ENCODE measurements around the gene PDSS2. TPM values are rescaled to one million over a fixed set of nuclear protein-coding genes. Genes with fewer than 3 reads are reported as not detected.
"Not testable (repeated sequence)": the region's sequence is repeated elsewhere in the genome, so short reads cannot be mapped to it uniquely, and the experiment has no call there.

Gene PDSS2
- total RNA-seq, 1 donor from 2014 or later = 19.7 TPM

DNA sequence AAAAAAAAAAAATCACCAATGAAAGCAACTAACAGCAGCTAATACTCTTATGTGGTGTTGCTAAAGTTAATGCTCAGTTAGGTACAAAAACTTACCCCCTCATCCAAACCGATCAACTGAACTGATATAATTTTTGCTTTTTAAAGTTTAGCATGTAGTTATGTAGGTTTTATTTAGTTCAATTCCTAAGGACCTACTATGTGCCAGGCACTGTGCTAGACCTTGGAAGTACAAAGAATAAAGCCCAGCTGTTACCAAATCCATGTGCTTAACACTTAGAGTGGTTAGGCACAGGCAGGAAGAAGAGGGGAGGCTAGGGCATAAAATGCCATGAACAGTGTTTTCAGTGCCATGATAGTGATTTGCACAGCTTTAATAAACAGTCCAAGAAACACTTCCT, 85.1 kb downstream of the PDSS2 start:
- H3K9me3 ChIP-seq (replicated peaks) = no peaks in the 10 kb centered on the region
- intact Hi-C loops (cut with micrococcal nuclease) = no loop called here
- no peak overlapping the region for H3K27ac ChIP-seq (replicated peaks)
- no peaks in the 10 kb centered on the region for H3K4me1 ChIP-seq
- no peak for DNase-seq
- H3K36me3 ChIP-seq = no peaks in the 10 kb centered on the region
- TF ChIP-seq, protein P1, sequence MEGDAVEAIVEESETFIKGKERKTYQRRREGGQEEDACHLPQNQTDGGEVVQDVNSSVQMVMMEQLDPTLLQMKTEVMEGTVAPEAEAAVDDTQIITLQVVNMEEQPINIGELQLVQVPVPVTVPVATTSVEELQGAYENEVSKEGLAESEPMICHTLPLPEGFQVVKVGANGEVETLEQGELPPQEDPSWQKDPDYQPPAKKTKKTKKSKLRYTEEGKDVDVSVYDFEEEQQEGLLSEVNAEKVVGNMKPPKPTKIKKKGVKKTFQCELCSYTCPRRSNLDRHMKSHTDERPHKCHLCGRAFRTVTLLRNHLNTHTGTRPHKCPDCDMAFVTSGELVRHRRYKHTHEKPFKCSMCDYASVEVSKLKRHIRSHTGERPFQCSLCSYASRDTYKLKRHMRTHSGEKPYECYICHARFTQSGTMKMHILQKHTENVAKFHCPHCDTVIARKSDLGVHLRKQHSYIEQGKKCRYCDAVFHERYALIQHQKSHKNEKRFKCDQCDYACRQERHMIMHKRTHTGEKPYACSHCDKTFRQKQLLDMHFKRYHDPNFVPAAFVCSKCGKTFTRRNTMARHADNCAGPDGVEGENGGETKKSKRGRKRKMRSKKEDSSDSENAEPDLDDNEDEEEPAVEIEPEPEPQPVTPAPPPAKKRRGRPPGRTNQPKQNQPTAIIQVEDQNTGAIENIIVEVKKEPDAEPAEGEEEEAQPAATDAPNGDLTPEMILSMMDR (IDR thresholded peaks at IDR 0.05; ENCODE audit: borderline replicate concordance) = no peak
- H3K27me3 ChIP-seq (ENCODE audit: low read depth) = no peaks in the 10 kb centered on the region
- no peak overlapping the region for H3K4me3 ChIP-seq

DNA sequence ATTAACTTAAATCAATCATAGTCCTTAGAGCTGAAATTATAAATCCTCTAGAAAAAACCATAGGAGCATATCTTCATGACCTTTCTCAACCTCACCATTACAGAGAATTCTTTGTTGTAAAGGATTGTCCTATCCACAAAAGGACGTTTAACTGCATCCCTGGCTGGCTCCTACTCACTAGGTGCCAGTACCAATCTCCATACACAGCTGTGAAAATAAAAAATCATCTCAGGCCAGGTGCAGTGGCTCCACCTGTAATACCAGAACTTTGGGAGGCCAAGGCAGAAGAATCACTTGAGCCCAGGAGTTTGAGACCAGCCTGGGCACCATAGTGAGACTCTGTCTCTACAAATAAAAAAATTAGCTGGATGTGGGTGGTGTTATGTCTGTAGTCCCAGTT, 89.9 kb downstream of the PDSS2 start:
- intact Hi-C loops (cut with micrococcal nuclease) = no loop called here
- H3K36me3 ChIP-seq = no peaks in the 10 kb centered on the region
- H3K27me3 ChIP-seq (ENCODE audit: low read depth) = no peaks in the 10 kb centered on the region
- H3K4me1 ChIP-seq = no peaks in the 10 kb centered on the region
- H3K9me3 ChIP-seq (replicated peaks) = no peaks in the 10 kb centered on the region
- H3K27ac ChIP-seq (replicated peaks) = no peak overlapping the region
- H3K4me3 ChIP-seq = no peak overlapping the region
- TF ChIP-seq, protein P1 (IDR thresholded peaks at IDR 0.05; ENCODE audit: borderline replicate concordance) = no peak
- DNase-seq = no peak

DNA sequence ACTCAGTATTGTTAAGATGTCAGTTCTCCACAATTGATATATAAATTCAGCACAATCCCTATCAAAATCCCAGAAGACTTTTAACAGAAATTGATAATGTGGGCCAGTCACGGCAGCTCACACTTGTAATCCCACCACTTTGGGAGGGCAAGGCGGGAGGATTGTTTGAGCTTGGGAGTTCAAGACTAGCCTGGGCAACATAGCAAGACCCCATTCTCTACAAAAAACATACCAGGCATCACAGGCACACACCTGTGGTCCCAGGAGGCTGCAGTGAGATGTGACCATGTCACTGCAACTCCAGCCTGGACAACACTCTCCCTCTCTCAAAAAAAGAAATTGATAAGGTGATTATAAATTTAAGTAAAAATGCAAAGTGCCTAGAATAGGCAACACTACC, 90.9 kb downstream of the PDSS2 start:
- H3K27me3 ChIP-seq (ENCODE audit: low read depth) = no peaks in the 10 kb centered on the region
- no peak for DNase-seq
- intact Hi-C loops (cut with micrococcal nuclease) = no loop called here

DNA sequence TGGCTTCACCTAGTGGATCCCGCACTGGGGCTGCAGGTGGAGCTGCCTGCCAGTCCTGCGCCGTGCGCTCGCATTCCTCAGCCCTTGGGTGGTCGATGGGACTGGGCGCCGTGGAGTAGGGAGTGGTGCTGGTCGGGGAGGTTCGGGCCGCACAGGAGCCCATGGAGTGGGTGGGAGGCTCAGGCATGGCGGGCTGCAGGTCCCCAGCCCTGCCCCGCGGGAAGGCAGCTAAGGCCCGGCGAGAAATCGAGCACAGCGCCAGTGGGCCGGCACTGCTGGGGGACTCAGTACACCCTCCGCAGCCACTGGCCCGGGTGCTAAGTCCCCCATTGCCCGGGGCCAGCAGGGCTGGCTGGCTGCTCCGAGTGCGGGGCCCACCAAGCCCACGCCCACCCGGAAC, 95.2 kb downstream of the PDSS2 start:
- Histone ChIP-seq H3K36me3 (peaks cover 15% of the 10 kb centered on the region), H3K9me3 (replicated peaks) (peaks cover 13% of the 10 kb centered on the region)
- intact Hi-C loops (cut with micrococcal nuclease) = not testable (repeated sequence)

More for the DNA sequence above, 90.9 kb downstream of the PDSS2 start:
- H3K4me3 ChIP-seq = no peak overlapping the region
- H3K36me3 ChIP-seq = peaks cover 2% of the 10 kb centered on the region
- H3K27ac ChIP-seq (replicated peaks) = no peak overlapping the region
- H3K4me1 ChIP-seq = no peaks in the 10 kb centered on the region
- TF ChIP-seq, protein P1 (IDR thresholded peaks at IDR 0.05; ENCODE audit: borderline replicate concordance) = no peak
- peaks cover 2% of the 10 kb centered on the region for H3K9me3 ChIP-seq (replicated peaks)

DNA sequence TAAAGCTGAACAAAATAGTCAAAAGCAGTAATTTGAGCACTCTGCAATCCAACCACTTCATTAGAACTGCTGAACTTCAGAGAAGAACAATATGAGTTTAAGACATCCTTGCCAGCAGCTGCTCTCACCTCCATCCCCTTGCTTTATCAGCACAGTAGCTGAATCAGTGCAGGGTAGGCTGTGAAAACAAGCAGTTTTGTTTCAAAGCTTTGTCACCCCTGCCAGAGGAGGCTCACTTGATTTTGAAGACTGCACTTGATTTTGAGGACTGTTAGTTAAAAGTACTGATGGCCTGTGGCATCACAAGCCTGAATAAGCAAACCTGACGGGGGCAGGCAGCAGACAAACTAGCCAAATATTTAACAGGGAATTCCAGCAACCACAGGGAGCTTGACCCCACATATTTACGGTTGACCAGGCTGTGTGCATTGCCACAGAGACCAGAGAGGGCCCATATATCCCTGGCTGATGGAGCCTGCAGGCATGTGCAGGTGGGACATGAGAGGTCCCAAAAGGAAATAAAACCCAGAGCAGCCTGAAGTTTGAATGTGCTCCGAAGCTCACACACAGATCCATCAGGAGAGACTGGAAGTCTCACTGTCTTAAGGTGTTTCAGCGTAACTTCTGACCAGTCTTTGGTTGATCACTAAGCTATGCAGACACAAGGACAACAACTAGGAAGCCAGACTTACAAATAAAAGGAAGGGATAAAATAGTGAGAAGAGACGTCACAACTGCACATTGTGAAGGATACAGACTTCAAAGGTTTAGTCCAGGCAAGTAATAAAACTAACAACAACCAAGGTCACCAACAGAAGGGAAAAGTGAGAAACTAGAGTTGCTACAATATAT, 97.4 kb downstream of the PDSS2 start:
- Histone ChIP-seq H3K4me1 (no peaks in the 10 kb centered on the region), H3K36me3 (peaks cover 15% of the 10 kb centered on the region)

More for the DNA sequence above, 95.2 kb downstream of the PDSS2 start:
- H3K4me1 ChIP-seq; DNase-seq; H3K27me3 ChIP-seq (ENCODE audit: low read depth); H3K27ac ChIP-seq (replicated peaks); H3K4me3 ChIP-seq: not testable (repeated sequence)

More for the DNA sequence above, 97.4 kb downstream of the PDSS2 start:
- no peak overlapping the region for H3K4me3 ChIP-seq
- no peak for DNase-seq
- H3K9me3 ChIP-seq (replicated peaks) = peaks cover 13% of the 10 kb centered on the region
- no peaks in the 10 kb centered on the region for H3K27me3 ChIP-seq (ENCODE audit: low read depth)
- no peak overlapping the region for H3K27ac ChIP-seq (replicated peaks)
- intact Hi-C loops (cut with micrococcal nuclease) = no loop called here
- TF ChIP-seq, protein P1 (IDR thresholded peaks at IDR 0.05; ENCODE audit: borderline replicate concordance) = no peak
